Mesothelial cell of epicardium (in vitro differentiated cells): Measurements from ENCODE around the gene ZNF438. TPM values are rescaled to one million over a fixed set of nuclear protein-coding genes. Genes with fewer than 3 reads are reported as not detected.

ENCODE experiments used
- DNase-seq, 2 experiments: peaks; one replicate each; pipeline ENCODE4 v3.0.0; 2021; ENCODE audit warnings: low spot score in 2 of 2; ENCODE audit not compliant: unreplicated experiment in 2 of 2
- H3K27ac Mint-ChIP-seq: 2 replicates; pipeline ENCODE4 v1.8.0; 2021; ENCODE audit warnings: mixed read lengths
- H3K27me3 Mint-ChIP-seq: 2 replicates; pipeline ENCODE4 v1.8.0; 2021; ENCODE audit warnings: low read depth, mixed read lengths
- H3K36me3 Mint-ChIP-seq: 2 replicates; pipeline ENCODE4 v1.8.0; 2021; ENCODE audit warnings: mixed read lengths
- H3K4me1 Mint-ChIP-seq: 2 replicates; pipeline ENCODE4 v1.8.0; 2021; ENCODE audit warnings: mixed read lengths
- H3K4me3 Mint-ChIP-seq: 2 replicates; pipeline ENCODE4 v1.8.0; 2021; ENCODE audit warnings: mild to moderate bottlenecking, moderate library complexity, mixed read lengths
- H3K9me3 Mint-ChIP-seq: 2 replicates; pipeline ENCODE4 v1.8.0; 2021; ENCODE audit warnings: mixed read lengths
- CTCF ChIP-seq: fragments of 200-600 bp; sonication (generic); IDR thresholded peaks from one replicate; pipeline ENCODE4 v1.5.0; 2021; ENCODE audit warnings: antibody characterized with exemption; ENCODE audit not compliant: unreplicated experiment
- total RNA-seq: library from RNA; stranded (reverse); gene quantifications from 3 replicates; pipeline ENCODE4 v1.2.1, GENCODE V29; 2021

ZNF438 gene
- total RNA-seq, 1 donor from 2014 or later: 6.0 TPM

- Mint-ChIP-seq H3K27me3 (no peaks in the 10 kb centered on the region), H3K36me3 (no peaks in the 10 kb centered on the region), H3K4me3 (no peak overlapping the region), H3K4me1 (no peaks in the 10 kb centered on the region), H3K9me3 (no peaks in the 10 kb centered on the region), H3K27ac (no peak overlapping the region)
- DNase-seq: no peak
- no peak for TF ChIP-seq CTCF
Observed at GRCh38 chr10:30894221-30894620, 137.4 kb downstream of the ZNF438 start.

GRCh38 chr10:30893208-30893607 lies 138.5 kb downstream of the ZNF438 start:
- Mint-ChIP-seq H3K4me3 (no peak overlapping the region), H3K4me1 (no peaks in the 10 kb centered on the region), H3K36me3 (no peaks in the 10 kb centered on the region), H3K9me3 (no peaks in the 10 kb centered on the region), H3K27me3 (no peaks in the 10 kb centered on the region), H3K27ac (no peak overlapping the region)
- TF ChIP-seq CTCF: no peak
- no peak for DNase-seq

GRCh38 chr10:30887839-30888238 lies 143.8 kb downstream of the ZNF438 start:
- Mint-ChIP-seq H3K27me3 (no peaks in the 10 kb centered on the region), H3K4me1 (no peaks in the 10 kb centered on the region), H3K9me3 (peaks cover 3% of the 10 kb centered on the region), H3K36me3 (no peaks in the 10 kb centered on the region), H3K4me3 (no peak overlapping the region), H3K27ac (no peak overlapping the region)
- no peak for TF ChIP-seq CTCF
- no peak for DNase-seq

GRCh38 chr10:30885423-30885822 lies 146.2 kb downstream of the ZNF438 start:
- Mint-ChIP-seq H3K4me1 (no peaks in the 10 kb centered on the region), H3K4me3 (no peak overlapping the region), H3K27me3 (no peaks in the 10 kb centered on the region), H3K9me3 (peaks cover 3% of the 10 kb centered on the region), H3K36me3 (no peaks in the 10 kb centered on the region), H3K27ac (no peak overlapping the region)
- no peak for TF ChIP-seq CTCF
- DNase-seq: no peak

- H3K4me1 Mint-ChIP-seq: no peaks in the 10 kb centered on the region
- no peak overlapping the region for H3K4me3 Mint-ChIP-seq
Observed at GRCh38 chr10:30883751-30884150, 147.9 kb downstream of the ZNF438 start.

More at GRCh38 chr10:30883751-30884150, 147.9 kb downstream of the ZNF438 start:
- DNase-seq: no peak
- no peaks in the 10 kb centered on the region for H3K36me3 Mint-ChIP-seq
- no peak for TF ChIP-seq CTCF
- peaks cover 8% of the 10 kb centered on the region for H3K9me3 Mint-ChIP-seq
- no peak overlapping the region for H3K27ac Mint-ChIP-seq
- no peaks in the 10 kb centered on the region for H3K27me3 Mint-ChIP-seq
